ENCODE results near the gene MLH3. TPM values are rescaled to one million over a fixed set of nuclear protein-coding genes. Genes with fewer than 3 reads are reported as not detected.

Gene MLH3
- total RNA-seq, 1 donor from 2014 or later, result 41.5 TPM

DNA sequence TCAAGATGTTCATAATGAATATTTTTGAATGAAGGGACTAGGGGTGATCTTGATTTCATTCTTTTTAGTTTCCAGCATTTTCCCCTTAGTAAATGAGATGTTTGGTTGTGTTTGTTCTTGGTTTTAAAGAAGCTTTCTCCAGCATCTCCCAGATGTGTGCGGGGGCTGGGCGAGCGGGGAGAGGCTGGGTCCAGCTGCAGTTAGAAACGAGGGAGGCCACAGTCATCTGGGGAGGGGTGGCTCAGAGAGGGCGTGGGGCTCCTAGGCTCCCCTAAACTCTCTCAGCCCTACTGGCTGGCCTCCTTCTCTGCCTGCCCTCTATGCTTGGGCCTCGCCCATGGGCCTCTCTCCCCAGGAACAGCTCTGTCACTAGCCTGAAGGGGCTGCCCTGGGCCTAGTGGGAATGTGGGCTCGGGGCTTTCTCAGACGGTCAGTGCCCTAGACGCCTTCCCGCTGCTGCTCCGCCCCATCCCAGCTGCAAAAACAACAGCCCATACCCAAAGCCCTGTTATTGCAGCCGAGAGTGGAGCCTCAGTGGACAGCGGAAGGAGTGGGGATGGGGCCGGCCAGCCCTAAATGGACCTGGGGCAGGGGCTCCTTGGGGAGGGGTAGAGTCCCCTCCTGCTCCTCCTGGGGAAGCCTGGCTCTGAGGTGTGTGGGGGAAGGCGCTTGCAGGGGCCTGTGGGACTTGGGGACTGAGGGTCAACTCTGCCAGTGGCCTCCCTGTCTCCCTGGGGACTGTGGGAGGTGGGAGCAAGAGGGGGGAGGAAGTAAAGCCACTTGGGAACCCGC, 66.8 kb downstream of the MLH3 start:
- peaks cover 19% of the 10 kb centered on the region for H3F3A ChIP-seq (ENCODE audit: low read depth)
- H3K36me3 ChIP-seq, result no peaks in the 10 kb centered on the region
- peaks cover 11% of the 10 kb centered on the region for H4K20me1 ChIP-seq (ENCODE audit: low read depth)
- no peak overlapping the region for H3K9ac ChIP-seq
- peaks cover 34% of the 10 kb centered on the region for H3K4me1 Mint-ChIP-seq
- no peaks in the 10 kb centered on the region for H3K36me3 Mint-ChIP-seq
- H3K9me3 ChIP-seq (ENCODE audit: low read depth), result no peaks in the 10 kb centered on the region
- TF ChIP-seq EZH2phosphoT487 (IDR thresholded peaks at IDR 0.05), result no peak
- TF ChIP-seq EZH2 (IDR thresholded peaks at IDR 0.05), result no peak
- no peak for TF ChIP-seq CTCF (IDR thresholded peaks at IDR 0.05)
- H3K27me3 ChIP-seq, result peaks cover 25% of the 10 kb centered on the region
- H3K4me2 ChIP-seq, result peak overlapping the region; percentile 14
- H3K9me3 Mint-ChIP-seq, result no peaks in the 10 kb centered on the region
- H3K79me2 ChIP-seq (ENCODE audit: low read depth), result no peaks in the 10 kb centered on the region
- peak overlapping the region; percentile 80 for H3K27ac Mint-ChIP-seq
- H2AFZ ChIP-seq (replicated peaks), result no peak overlapping the region
- peak; percentile 41 for DNase-seq (ENCODE audit: low spot score)
- peaks cover 9% of the 10 kb centered on the region for H3K27me3 Mint-ChIP-seq (ENCODE audit: insufficient read depth, low read depth)
- H3K4me3 Mint-ChIP-seq, result no peak overlapping the region
- H3K4me3 ChIP-seq, result no peak overlapping the region
- peaks cover 18% of the 10 kb centered on the region for H3K4me1 ChIP-seq
- no peak overlapping the region for H3K27ac ChIP-seq

- Histone ChIP-seq H3K27ac (no peak overlapping the region), H3K9me3 (ENCODE audit: low read depth) (no peaks in the 10 kb centered on the region), H4K20me1 (ENCODE audit: low read depth) (peaks cover 11% of the 10 kb centered on the region), H3F3A (ENCODE audit: low read depth) (peaks cover 23% of the 10 kb centered on the region), H3K4me2 (no peak overlapping the region), H3K4me3 (no peak overlapping the region), H3K4me1 (peaks cover 29% of the 10 kb centered on the region), H3K79me2 (ENCODE audit: low read depth) (no peaks in the 10 kb centered on the region), H3K27me3 (peaks cover 25% of the 10 kb centered on the region), H2AFZ (replicated peaks) (no peak overlapping the region), H3K36me3 (no peaks in the 10 kb centered on the region), H3K9ac (no peak overlapping the region)
- H3K4me3 Mint-ChIP-seq, result no peak overlapping the region
- H3K27ac Mint-ChIP-seq, result peak overlapping the region; percentile 30
- TF ChIP-seq EZH2phosphoT487 (IDR thresholded peaks at IDR 0.05), result no peak
- no peak for TF ChIP-seq EZH2 (IDR thresholded peaks at IDR 0.05)
- TF ChIP-seq CTCF (IDR thresholded peaks at IDR 0.05), result no peak
- no peaks in the 10 kb centered on the region for H3K9me3 Mint-ChIP-seq
- H3K4me1 Mint-ChIP-seq, result peaks cover 44% of the 10 kb centered on the region
- peaks cover 14% of the 10 kb centered on the region for H3K27me3 Mint-ChIP-seq (ENCODE audit: insufficient read depth, low read depth)
- H3K36me3 Mint-ChIP-seq, result no peaks in the 10 kb centered on the region
- no peak for DNase-seq (ENCODE audit: low spot score)
These were observed 67.9 kb downstream of the MLH3 start for GRCh38 chr14:74983343-74983742.

DNA sequence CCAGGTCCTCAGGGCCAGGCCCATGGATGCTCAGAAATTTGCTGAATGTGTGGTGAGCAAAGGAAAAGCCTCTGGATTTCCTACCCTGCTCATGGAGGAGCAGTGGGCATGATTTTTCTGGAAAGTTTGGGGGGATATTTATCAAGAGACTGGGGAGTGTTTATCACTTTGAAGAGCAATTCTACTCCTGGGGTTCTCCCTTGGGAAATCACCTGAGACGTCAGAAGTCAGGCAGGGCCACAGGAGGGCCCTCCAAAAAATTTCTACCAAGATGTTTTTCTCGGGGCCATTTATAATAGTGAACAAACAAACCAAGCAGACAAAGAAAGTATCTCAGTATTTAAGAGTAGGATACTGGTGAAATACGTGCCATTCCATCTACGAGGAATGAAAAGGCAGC, 68.6 kb downstream of the MLH3 start:
- no peaks in the 10 kb centered on the region for H3K9me3 ChIP-seq (ENCODE audit: low read depth)
- H2AFZ ChIP-seq (replicated peaks), result no peak overlapping the region
- no peak overlapping the region for H3K4me2 ChIP-seq
- TF ChIP-seq CTCF (IDR thresholded peaks at IDR 0.05) (no peak), EZH2 (IDR thresholded peaks at IDR 0.05) (no peak), EZH2phosphoT487 (IDR thresholded peaks at IDR 0.05) (no peak)
- no peak overlapping the region for H3K4me3 Mint-ChIP-seq
- no peaks in the 10 kb centered on the region for H3K79me2 ChIP-seq (ENCODE audit: low read depth)
- no peaks in the 10 kb centered on the region for H3K36me3 ChIP-seq
- peaks cover 25% of the 10 kb centered on the region for H3K27me3 ChIP-seq
- H3K27ac ChIP-seq, result no peak overlapping the region
- H3F3A ChIP-seq (ENCODE audit: low read depth), result peaks cover 23% of the 10 kb centered on the region
- no peak overlapping the region for H3K4me3 ChIP-seq
- peaks cover 48% of the 10 kb centered on the region for H3K4me1 Mint-ChIP-seq
- no peak for DNase-seq (ENCODE audit: low spot score)
- no peak overlapping the region for H3K27ac Mint-ChIP-seq
- H3K9ac ChIP-seq, result no peak overlapping the region
- peaks cover 11% of the 10 kb centered on the region for H4K20me1 ChIP-seq (ENCODE audit: low read depth)
- H3K27me3 Mint-ChIP-seq (ENCODE audit: insufficient read depth, low read depth), result peaks cover 16% of the 10 kb centered on the region
- H3K4me1 ChIP-seq, result peaks cover 35% of the 10 kb centered on the region
- no peaks in the 10 kb centered on the region for H3K36me3 Mint-ChIP-seq
- no peaks in the 10 kb centered on the region for H3K9me3 Mint-ChIP-seq

Measured in neural progenitor cell (in vitro differentiated cells).